Activated naive CD4-positive, alpha-beta T cell treated with anti-CD3 and anti-CD28 coated beads, Interleukin-2, amount 10 ng/mL, durations not matched to agents 7 days and 5 days (primary cell): ENCODE measurements around the gene TPCN1.

ENCODE experiments used
- CTCF ChIA-PET: fragments of 350-600 bp; sonication (Branson Sonifier 250); formaldehyde crosslinking; loops from one replicate; lab custom pipeline; 2021; ENCODE audit warnings: antibody characterized with exemption; lab: Charles Lee
- DNase-seq: peaks from one replicate; pipeline ENCODE4 v3.0.0-alpha.2; 2020
- H3K27ac Mint-ChIP-seq: one replicate; pipeline ENCODE4 v1.8.0; 2021; ENCODE audit warnings: mild to moderate bottlenecking, moderate library complexity, mixed read lengths
- H3K27me3 Mint-ChIP-seq: one replicate; pipeline ENCODE4 v1.8.0; 2021; ENCODE audit warnings: mild to moderate bottlenecking, mixed read lengths
- H3K36me3 Mint-ChIP-seq: one replicate; pipeline ENCODE4 v1.8.0; 2021; ENCODE audit warnings: mixed read lengths
- H3K4me1 Mint-ChIP-seq: one replicate; pipeline ENCODE4 v1.8.0; 2021; ENCODE audit warnings: mixed read lengths
- H3K4me3 Mint-ChIP-seq: one replicate; pipeline ENCODE4 v1.8.0; 2021; ENCODE audit warnings: mild to moderate bottlenecking, moderate library complexity, mixed read lengths
- H3K9me3 Mint-ChIP-seq: one replicate; pipeline ENCODE4 v1.8.0; 2021; ENCODE audit warnings: mixed read lengths

TPCN1 gene

GRCh38 chr12:113234483-113234882 is 13.2 kb downstream of the TPCN1 start:
- Mint-ChIP-seq H3K4me1 (peaks cover 45% of the 10 kb centered on the region), H3K36me3 (peaks cover 17% of the 10 kb centered on the region), H3K27ac (no peak overlapping the region), H3K4me3 (no peak overlapping the region), H3K27me3 (no peaks in the 10 kb centered on the region), H3K9me3 (no peaks in the 10 kb centered on the region)
- DNase-seq, result no peak
- CTCF ChIA-PET, result interaction anchor here (3.6 kb wide), 1 partner anchor 12 kb away, joined by 20 read pairs; the partner anchor contains the start of gene TPCN1

GRCh38 chr12:113235976-113236375 is 14.7 kb downstream of the TPCN1 start:
- no peak overlapping the region for H3K27ac Mint-ChIP-seq
- peaks cover 10% of the 10 kb centered on the region for H3K36me3 Mint-ChIP-seq
- no peaks in the 10 kb centered on the region for H3K27me3 Mint-ChIP-seq
- no peak overlapping the region for H3K4me3 Mint-ChIP-seq
- CTCF ChIA-PET, result interaction anchor here (1.8 kb wide), 1 partner anchor 10 kb away, joined by 7 read pairs; no protein-coding TSS in a partner anchor
- DNase-seq, result no peak
- peaks cover 31% of the 10 kb centered on the region for H3K4me1 Mint-ChIP-seq
- no peaks in the 10 kb centered on the region for H3K9me3 Mint-ChIP-seq

- Mint-ChIP-seq H3K27me3 (no peaks in the 10 kb centered on the region), H3K9me3 (no peaks in the 10 kb centered on the region), H3K4me3 (no peak overlapping the region), H3K27ac (no peak overlapping the region), H3K4me1 (peaks cover 25% of the 10 kb centered on the region), H3K36me3 (peaks cover 6% of the 10 kb centered on the region)
- no peak for DNase-seq
- CTCF ChIA-PET, result interaction anchor here (1.8 kb wide), 1 partner anchor 10 kb away, joined by 7 read pairs; no protein-coding TSS in a partner anchor
These were observed 15.5 kb downstream of the TPCN1 start for GRCh38 chr12:113236539-113237399.

GRCh38 chr12:113237748-113238147 is 16.5 kb downstream of the TPCN1 start:
- Mint-ChIP-seq H3K4me1 (peaks cover 15% of the 10 kb centered on the region), H3K27ac (no peak overlapping the region), H3K27me3 (no peaks in the 10 kb centered on the region), H3K36me3 (peaks cover 6% of the 10 kb centered on the region), H3K4me3 (no peak overlapping the region), H3K9me3 (no peaks in the 10 kb centered on the region)
- DNase-seq, result no peak
- CTCF ChIA-PET, result interaction anchor here (1.8 kb wide), 1 partner anchor 11 kb away, joined by 7 read pairs; no protein-coding TSS in a partner anchor

GRCh38 chr12:113238309-113238708 is 17.0 kb downstream of the TPCN1 start:
- no peak for DNase-seq
- H3K27ac Mint-ChIP-seq, result no peak overlapping the region
- H3K4me3 Mint-ChIP-seq, result no peak overlapping the region
- no peaks in the 10 kb centered on the region for H3K27me3 Mint-ChIP-seq
- H3K36me3 Mint-ChIP-seq, result peaks cover 3% of the 10 kb centered on the region
- H3K4me1 Mint-ChIP-seq, result peaks cover 10% of the 10 kb centered on the region
- no peaks in the 10 kb centered on the region for H3K9me3 Mint-ChIP-seq
- CTCF ChIA-PET, result interaction anchor here (0.6 kb wide), 1 partner anchor 41 kb away, joined by 5 read pairs; no protein-coding TSS in a partner anchor

- Mint-ChIP-seq H3K9me3 (no peaks in the 10 kb centered on the region), H3K27me3 (no peaks in the 10 kb centered on the region), H3K4me1 (peaks cover 5% of the 10 kb centered on the region), H3K4me3 (no peak overlapping the region), H3K27ac (no peak overlapping the region), H3K36me3 (peaks cover 2% of the 10 kb centered on the region)
- CTCF ChIA-PET, result no interaction called here
- DNase-seq, result no peak
These were observed 18.1 kb downstream of the TPCN1 start for GRCh38 chr12:113239288-113239771.

GRCh38 chr12:113239811-113240331 is 18.6 kb downstream of the TPCN1 start:
- no peak overlapping the region for H3K4me3 Mint-ChIP-seq
- H3K27me3 Mint-ChIP-seq, result no peaks in the 10 kb centered on the region
- no peak overlapping the region for H3K27ac Mint-ChIP-seq
- H3K9me3 Mint-ChIP-seq, result no peaks in the 10 kb centered on the region
- no peak for DNase-seq
- H3K4me1 Mint-ChIP-seq, result peaks cover 10% of the 10 kb centered on the region
- CTCF ChIA-PET, result no interaction called here
- H3K36me3 Mint-ChIP-seq, result peaks cover 7% of the 10 kb centered on the region

- no peaks in the 10 kb centered on the region for H3K9me3 Mint-ChIP-seq
- H3K36me3 Mint-ChIP-seq, result peaks cover 7% of the 10 kb centered on the region
- no peaks in the 10 kb centered on the region for H3K27me3 Mint-ChIP-seq
- no peak overlapping the region for H3K4me3 Mint-ChIP-seq
- H3K27ac Mint-ChIP-seq, result no peak overlapping the region
- H3K4me1 Mint-ChIP-seq, result peaks cover 11% of the 10 kb centered on the region
- CTCF ChIA-PET, result no interaction called here
- DNase-seq, result no peak
These were observed 19.1 kb downstream of the TPCN1 start for GRCh38 chr12:113240395-113240794.

GRCh38 chr12:113241191-113242025 is 20.1 kb downstream of the TPCN1 start:
- Mint-ChIP-seq H3K27me3 (no peaks in the 10 kb centered on the region), H3K4me1 (peaks cover 11% of the 10 kb centered on the region), H3K9me3 (no peaks in the 10 kb centered on the region), H3K36me3 (peaks cover 7% of the 10 kb centered on the region), H3K4me3 (no peak overlapping the region), H3K27ac (no peak overlapping the region)
- no peak for DNase-seq
- CTCF ChIA-PET, result no interaction called here

GRCh38 chr12:113242026-113242418 is 20.8 kb downstream of the TPCN1 start:
- H3K27ac Mint-ChIP-seq, result no peak overlapping the region
- DNase-seq, result no peak
- CTCF ChIA-PET, result no interaction called here
- H3K4me1 Mint-ChIP-seq, result peaks cover 11% of the 10 kb centered on the region
- peaks cover 7% of the 10 kb centered on the region for H3K36me3 Mint-ChIP-seq
- H3K9me3 Mint-ChIP-seq, result no peaks in the 10 kb centered on the region
- no peak overlapping the region for H3K4me3 Mint-ChIP-seq
- H3K27me3 Mint-ChIP-seq, result no peaks in the 10 kb centered on the region

GRCh38 chr12:113242560-113242959 is 21.3 kb downstream of the TPCN1 start:
- H3K4me3 Mint-ChIP-seq, result no peak overlapping the region
- CTCF ChIA-PET, result no interaction called here
- H3K4me1 Mint-ChIP-seq, result peaks cover 9% of the 10 kb centered on the region
- no peaks in the 10 kb centered on the region for H3K9me3 Mint-ChIP-seq
- no peak overlapping the region for H3K27ac Mint-ChIP-seq
- H3K36me3 Mint-ChIP-seq, result peaks cover 7% of the 10 kb centered on the region
- no peaks in the 10 kb centered on the region for H3K27me3 Mint-ChIP-seq
- no peak for DNase-seq

GRCh38 chr12:113244047-113244460 is 22.8 kb downstream of the TPCN1 start:
- CTCF ChIA-PET, result no interaction called here
- Mint-ChIP-seq H3K4me1 (peaks cover 6% of the 10 kb centered on the region), H3K27me3 (no peaks in the 10 kb centered on the region), H3K27ac (no peak overlapping the region), H3K9me3 (no peaks in the 10 kb centered on the region), H3K36me3 (peaks cover 7% of the 10 kb centered on the region), H3K4me3 (no peak overlapping the region)
- DNase-seq, result no peak

- H3K27ac Mint-ChIP-seq, result peak overlapping the region; percentile 58
- DNase-seq, result no peak
- no peaks in the 10 kb centered on the region for H3K27me3 Mint-ChIP-seq
- H3K36me3 Mint-ChIP-seq, result peaks cover 7% of the 10 kb centered on the region
- H3K9me3 Mint-ChIP-seq, result no peaks in the 10 kb centered on the region
- no peak overlapping the region for H3K4me3 Mint-ChIP-seq
- CTCF ChIA-PET, result no interaction called here
- H3K4me1 Mint-ChIP-seq, result peaks cover 6% of the 10 kb centered on the region
These were observed 23.3 kb downstream of the TPCN1 start for GRCh38 chr12:113244478-113244958.
